ENCODE measurements around the gene CHAC2. TPM values are rescaled to one million over a fixed set of nuclear protein-coding genes. Genes with fewer than 3 reads are reported as not detected.
"Not testable (repeated sequence)": the region's sequence is repeated elsewhere in the genome, so short reads cannot be mapped to it uniquely, and the experiment has no call there.

Gene CHAC2
- total RNA-seq, 1 donor from 2014 or later = 2.7 TPM

DNA sequence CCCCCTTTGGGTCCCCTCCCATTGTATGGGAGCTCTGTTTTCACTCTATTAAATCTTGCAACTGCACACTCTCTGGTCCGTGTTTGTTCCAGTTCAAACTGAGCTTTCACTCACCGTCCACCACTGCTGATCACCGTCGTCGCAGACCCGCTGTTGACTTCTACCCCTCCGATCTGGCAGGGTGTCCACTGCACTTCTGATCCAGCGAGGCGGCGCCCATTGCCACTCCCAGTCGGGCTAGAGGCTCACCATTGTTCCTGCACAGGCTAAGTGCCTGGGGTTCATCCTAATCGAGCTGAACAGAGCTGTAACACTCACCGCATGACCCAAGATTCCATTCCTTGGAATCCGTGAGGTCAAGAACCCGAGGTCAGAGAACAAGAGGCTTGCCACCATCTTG, 11.0 kb upstream of the CHAC2 start:
- H3K9me3 Mint-ChIP-seq (ENCODE audit: low read depth) = peaks cover 2% of the 10 kb centered on the region
- no peak overlapping the region for H3K4me3 Mint-ChIP-seq (ENCODE audit: unreplicated experiment)
- H3K4me1 Mint-ChIP-seq (ENCODE audit: low read depth) = peaks cover 2% of the 10 kb centered on the region
- DNase-seq (ENCODE audit: low spot score) = no peak
- H3K27ac Mint-ChIP-seq (ENCODE audit: unreplicated experiment) = no peak overlapping the region
- no peaks in the 10 kb centered on the region for H3K27me3 Mint-ChIP-seq (ENCODE audit: low read depth)
- TF ChIP-seq, protein P1, sequence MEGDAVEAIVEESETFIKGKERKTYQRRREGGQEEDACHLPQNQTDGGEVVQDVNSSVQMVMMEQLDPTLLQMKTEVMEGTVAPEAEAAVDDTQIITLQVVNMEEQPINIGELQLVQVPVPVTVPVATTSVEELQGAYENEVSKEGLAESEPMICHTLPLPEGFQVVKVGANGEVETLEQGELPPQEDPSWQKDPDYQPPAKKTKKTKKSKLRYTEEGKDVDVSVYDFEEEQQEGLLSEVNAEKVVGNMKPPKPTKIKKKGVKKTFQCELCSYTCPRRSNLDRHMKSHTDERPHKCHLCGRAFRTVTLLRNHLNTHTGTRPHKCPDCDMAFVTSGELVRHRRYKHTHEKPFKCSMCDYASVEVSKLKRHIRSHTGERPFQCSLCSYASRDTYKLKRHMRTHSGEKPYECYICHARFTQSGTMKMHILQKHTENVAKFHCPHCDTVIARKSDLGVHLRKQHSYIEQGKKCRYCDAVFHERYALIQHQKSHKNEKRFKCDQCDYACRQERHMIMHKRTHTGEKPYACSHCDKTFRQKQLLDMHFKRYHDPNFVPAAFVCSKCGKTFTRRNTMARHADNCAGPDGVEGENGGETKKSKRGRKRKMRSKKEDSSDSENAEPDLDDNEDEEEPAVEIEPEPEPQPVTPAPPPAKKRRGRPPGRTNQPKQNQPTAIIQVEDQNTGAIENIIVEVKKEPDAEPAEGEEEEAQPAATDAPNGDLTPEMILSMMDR (IDR thresholded peaks at IDR 0.05) = no peak
- peaks cover 11% of the 10 kb centered on the region for H3K36me3 Mint-ChIP-seq (ENCODE audit: low read depth)

GRCh38 chr2:53757206-53757605, 10.4 kb upstream of the CHAC2 start:
- DNase-seq (ENCODE audit: low spot score); H3K9me3 Mint-ChIP-seq (ENCODE audit: low read depth); H3K4me1 Mint-ChIP-seq (ENCODE audit: low read depth); H3K27me3 Mint-ChIP-seq (ENCODE audit: low read depth); H3K27ac Mint-ChIP-seq (ENCODE audit: unreplicated experiment); H3K4me3 Mint-ChIP-seq (ENCODE audit: unreplicated experiment): not testable (repeated sequence)
- H3K36me3 Mint-ChIP-seq (ENCODE audit: low read depth) = peaks cover 16% of the 10 kb centered on the region

- H3K9me3 Mint-ChIP-seq (ENCODE audit: low read depth) = no peaks in the 10 kb centered on the region
- TF ChIP-seq, protein P1 (IDR thresholded peaks at IDR 0.05) = no peak
- H3K4me3 Mint-ChIP-seq (ENCODE audit: unreplicated experiment) = no peak overlapping the region
- H3K4me1 Mint-ChIP-seq (ENCODE audit: low read depth) = peaks cover 19% of the 10 kb centered on the region
- no peak for DNase-seq (ENCODE audit: low spot score)
- no peaks in the 10 kb centered on the region for H3K27me3 Mint-ChIP-seq (ENCODE audit: low read depth)
- no peak overlapping the region for H3K27ac Mint-ChIP-seq (ENCODE audit: unreplicated experiment)
- H3K36me3 Mint-ChIP-seq (ENCODE audit: low read depth) = peaks cover 12% of the 10 kb centered on the region
Observed at GRCh38 chr2:53765767-53766166, 1.8 kb upstream of the CHAC2 start.

DNA sequence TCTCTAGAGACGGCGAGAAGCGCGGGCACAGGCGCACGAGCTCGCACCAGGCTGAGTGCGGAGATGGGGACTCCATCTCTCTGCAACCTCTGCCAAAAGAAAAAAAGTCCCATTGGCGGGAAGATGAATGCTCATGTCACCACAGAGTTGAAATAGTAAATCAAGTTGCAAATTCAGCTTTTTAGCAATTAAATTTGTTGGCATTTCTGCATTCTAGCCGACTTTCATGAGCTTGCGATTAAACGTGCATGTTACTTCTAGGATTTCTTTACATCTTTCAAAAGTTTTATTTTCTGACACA, 588 bp downstream of the CHAC2 start:
- Mint-ChIP-seq H3K27me3 (ENCODE audit: low read depth) (no peaks in the 10 kb centered on the region), H3K4me3 (ENCODE audit: unreplicated experiment) (peak overlapping the region; percentile 82), H3K27ac (ENCODE audit: unreplicated experiment) (peak overlapping the region; percentile 84), H3K9me3 (ENCODE audit: low read depth) (no peaks in the 10 kb centered on the region), H3K4me1 (ENCODE audit: low read depth) (peaks cover 20% of the 10 kb centered on the region), H3K36me3 (ENCODE audit: low read depth) (peaks cover 5% of the 10 kb centered on the region)
- TF ChIP-seq, protein P1 (IDR thresholded peaks at IDR 0.05) = no peak
- DNase-seq (ENCODE audit: low spot score) = no peak

GRCh38 chr2:53769318-53769945, 1.8 kb downstream of the CHAC2 start:
- Mint-ChIP-seq H3K27ac (ENCODE audit: unreplicated experiment) (no peak overlapping the region), H3K4me3 (ENCODE audit: unreplicated experiment) (no peak overlapping the region), H3K36me3 (ENCODE audit: low read depth) (peaks cover 2% of the 10 kb centered on the region), H3K4me1 (ENCODE audit: low read depth) (peaks cover 20% of the 10 kb centered on the region), H3K9me3 (ENCODE audit: low read depth) (no peaks in the 10 kb centered on the region), H3K27me3 (ENCODE audit: low read depth) (no peaks in the 10 kb centered on the region)
- TF ChIP-seq, protein P1 (IDR thresholded peaks at IDR 0.05) = no peak
- DNase-seq (ENCODE audit: low spot score) = no peak

- Mint-ChIP-seq H3K27ac (ENCODE audit: unreplicated experiment) (no peak overlapping the region), H3K36me3 (ENCODE audit: low read depth) (peaks cover 2% of the 10 kb centered on the region), H3K4me3 (ENCODE audit: unreplicated experiment) (no peak overlapping the region), H3K4me1 (ENCODE audit: low read depth) (peaks cover 20% of the 10 kb centered on the region), H3K9me3 (ENCODE audit: low read depth) (no peaks in the 10 kb centered on the region), H3K27me3 (ENCODE audit: low read depth) (no peaks in the 10 kb centered on the region)
- DNase-seq (ENCODE audit: low spot score) = no peak
- TF ChIP-seq, protein P1 (IDR thresholded peaks at IDR 0.05) = no peak
Observed at GRCh38 chr2:53770264-53770663, 2.7 kb downstream of the CHAC2 start.

Data from chondrocyte (in vitro differentiated cells).